WI38 (cell line): ENCODE results near the gene STEAP3.

Source experiments
- H3K4me3 ChIP-seq: 2 replicates; pipeline ENCODE4 v1.5.1; 2011; ENCODE audit warnings: low read depth, mild to moderate bottlenecking, control low read depth, low read length
- TF ChIP-seq, protein P1 (sequence below): IDR thresholded peaks from 2 replicates; pipeline ENCODE4 v1.5.1; 2012; ENCODE audit warnings: low read depth, mild to moderate bottlenecking, control low read depth, low read length

Gene STEAP3

DNA sequence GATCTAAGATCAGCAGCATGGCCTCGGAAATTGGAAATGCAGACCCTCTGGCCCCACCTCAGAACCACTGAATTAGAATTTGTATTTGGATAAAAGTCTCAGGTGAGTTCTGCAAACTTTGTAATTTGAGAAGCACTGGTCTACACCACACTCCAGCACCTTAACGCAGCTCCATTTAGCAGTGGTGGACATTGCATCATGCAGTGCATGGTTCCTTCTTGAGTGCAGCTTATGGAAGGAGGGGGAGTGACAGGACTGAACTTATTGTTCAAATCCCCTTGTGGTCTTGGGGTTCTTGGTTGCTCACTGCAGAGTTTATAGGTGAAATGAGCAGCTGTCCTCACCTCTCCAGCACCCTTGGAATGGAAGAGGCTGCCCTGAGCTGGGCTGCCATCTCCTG is 17.4 kb upstream of the STEAP3 start:
- TF ChIP-seq, protein P1, sequence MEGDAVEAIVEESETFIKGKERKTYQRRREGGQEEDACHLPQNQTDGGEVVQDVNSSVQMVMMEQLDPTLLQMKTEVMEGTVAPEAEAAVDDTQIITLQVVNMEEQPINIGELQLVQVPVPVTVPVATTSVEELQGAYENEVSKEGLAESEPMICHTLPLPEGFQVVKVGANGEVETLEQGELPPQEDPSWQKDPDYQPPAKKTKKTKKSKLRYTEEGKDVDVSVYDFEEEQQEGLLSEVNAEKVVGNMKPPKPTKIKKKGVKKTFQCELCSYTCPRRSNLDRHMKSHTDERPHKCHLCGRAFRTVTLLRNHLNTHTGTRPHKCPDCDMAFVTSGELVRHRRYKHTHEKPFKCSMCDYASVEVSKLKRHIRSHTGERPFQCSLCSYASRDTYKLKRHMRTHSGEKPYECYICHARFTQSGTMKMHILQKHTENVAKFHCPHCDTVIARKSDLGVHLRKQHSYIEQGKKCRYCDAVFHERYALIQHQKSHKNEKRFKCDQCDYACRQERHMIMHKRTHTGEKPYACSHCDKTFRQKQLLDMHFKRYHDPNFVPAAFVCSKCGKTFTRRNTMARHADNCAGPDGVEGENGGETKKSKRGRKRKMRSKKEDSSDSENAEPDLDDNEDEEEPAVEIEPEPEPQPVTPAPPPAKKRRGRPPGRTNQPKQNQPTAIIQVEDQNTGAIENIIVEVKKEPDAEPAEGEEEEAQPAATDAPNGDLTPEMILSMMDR: no peak
- no peak overlapping the region for H3K4me3 ChIP-seq

DNA sequence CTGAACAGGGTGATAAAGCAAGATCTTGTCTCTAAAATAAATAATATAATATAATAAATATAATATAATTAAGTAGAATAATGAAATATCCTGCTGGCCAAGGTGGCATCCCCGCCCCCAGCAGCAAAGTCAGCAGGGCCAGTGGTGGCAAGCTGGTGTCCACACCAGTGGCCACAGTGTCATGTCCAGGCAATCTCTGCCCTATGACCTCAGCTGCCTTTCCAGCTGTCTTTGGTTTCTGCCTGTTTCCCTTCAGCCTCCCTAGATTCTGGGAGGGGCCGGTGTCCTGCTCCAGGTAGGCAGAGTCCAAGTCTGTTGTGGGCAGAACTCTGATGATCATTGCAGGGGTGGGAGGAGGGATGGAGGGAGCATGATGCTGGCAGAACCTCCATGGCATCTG is 16.2 kb upstream of the STEAP3 start:
- TF ChIP-seq, protein P1: no peak
- no peak overlapping the region for H3K4me3 ChIP-seq

- TF ChIP-seq, protein P1: no peak
- H3K4me3 ChIP-seq: no peak overlapping the region
Measured at GRCh38 chr2:119208791-119209203, 14.8 kb upstream of the STEAP3 start.

- TF ChIP-seq, protein P1: no peak
- no peak overlapping the region for H3K4me3 ChIP-seq
Measured at GRCh38 chr2:119212139-119212800, 11.4 kb upstream of the STEAP3 start.

GRCh38 chr2:119214453-119215037 is 9.1 kb upstream of the STEAP3 start:
- TF ChIP-seq, protein P1: no peak
- H3K4me3 ChIP-seq: no peak overlapping the region

DNA sequence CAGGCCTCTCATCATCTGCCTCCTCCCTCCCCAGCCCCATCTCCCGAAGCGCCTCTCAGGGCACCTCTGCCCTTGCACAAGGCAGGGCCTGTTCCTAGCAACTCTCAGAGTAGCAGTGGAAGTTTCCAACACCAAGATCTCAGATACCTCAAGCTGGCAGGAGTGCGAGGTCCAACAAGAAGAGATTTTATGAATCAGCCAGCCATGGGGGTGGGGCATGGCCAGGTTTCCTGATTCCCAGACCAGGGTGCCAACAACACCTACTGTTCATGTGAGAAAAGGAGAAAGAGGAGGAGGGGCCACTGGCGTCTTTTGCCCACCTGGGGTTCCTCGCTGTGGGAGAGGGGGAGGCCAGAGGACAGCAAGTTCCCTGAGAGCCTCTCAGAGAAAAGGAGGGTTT is 6.6 kb upstream of the STEAP3 start:
- TF ChIP-seq, protein P1: no peak
- H3K4me3 ChIP-seq: no peak overlapping the region

GRCh38 chr2:119218478-119219064 is 5.1 kb upstream of the STEAP3 start:
- TF ChIP-seq, protein P1: peak; percentile 22
- no peak overlapping the region for H3K4me3 ChIP-seq
